ENCODE data around the gene GIPC3. TPM values are rescaled to one million over a fixed set of nuclear protein-coding genes. Genes with fewer than 3 reads are reported as not detected.

Gene GIPC3
- total and polyA plus RNA-seq, 2 experiments from 2014 or later = 0.48 to 0.59 TPM

DNA sequence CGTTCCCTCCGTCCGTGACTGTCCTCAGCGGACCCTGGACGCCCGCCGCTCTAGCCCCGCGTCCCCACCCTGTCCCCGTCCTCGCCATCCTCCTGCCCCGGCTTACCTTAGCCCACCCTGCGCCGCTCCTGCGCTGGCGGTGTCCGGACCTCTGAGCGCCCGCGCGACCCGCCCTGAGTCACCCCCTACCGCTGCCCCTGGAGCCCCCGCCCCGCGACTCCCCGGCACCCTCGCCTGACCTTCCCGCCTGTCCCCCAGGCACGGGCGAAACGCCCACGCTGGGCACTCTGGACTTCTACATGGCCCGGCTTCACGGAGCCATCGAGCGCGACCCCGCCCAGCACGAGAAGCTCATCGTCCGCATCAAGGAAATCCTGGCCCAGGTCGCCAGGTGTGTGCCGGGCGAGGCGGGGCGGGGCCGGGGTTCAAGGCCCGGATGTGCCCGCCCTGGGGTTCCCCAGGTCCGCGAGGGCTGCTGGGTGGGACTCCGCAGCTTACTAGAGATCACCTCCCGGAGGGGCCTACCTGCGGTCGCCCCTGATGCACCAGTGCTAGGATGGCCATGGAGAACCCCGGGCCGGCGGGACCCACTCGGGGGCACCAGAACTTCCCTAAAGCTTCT, 7.4 kb upstream of the GIPC3 start:
- DNase-seq (ENCODE audit: low spot score) = peak; percentile 88
- peaks cover 9% of the 10 kb centered on the region for H3K4me1 Mint-ChIP-seq
- Histone ChIP-seq H3K36me3 (ENCODE audit: insufficient read depth) (no peaks in the 10 kb centered on the region), H3K4me3 (peak overlapping the region; percentile 59), H3F3A (replicated peaks; ENCODE audit: low read depth) (peaks cover 11% of the 10 kb centered on the region), H3K4me2 (peak overlapping the region; percentile 80), H3K4me1 (ENCODE audit: insufficient read depth) (peaks cover 12% of the 10 kb centered on the region), H3K9me2 (ENCODE audit: insufficient read depth) (no peaks in the 10 kb centered on the region), H3K79me2 (replicated peaks; ENCODE audit: insufficient read depth) (no peaks in the 10 kb centered on the region), H3K27me3 (ENCODE audit: insufficient read depth) (peaks cover 13% of the 10 kb centered on the region; the same call in 1 of the 2 replicates), H2AFZ (no peak overlapping the region), H3K27ac (ENCODE audit: low read depth) (no peak overlapping the region), H4K20me1 (replicated peaks; ENCODE audit: insufficient read depth) (peaks cover 6% of the 10 kb centered on the region; the same call in 1 of the 2 replicates)
- peak overlapping the region; percentile 79 for H3K4me3 Mint-ChIP-seq
- peaks cover 9% of the 10 kb centered on the region for H3K36me3 Mint-ChIP-seq (ENCODE audit: low read depth)
- peaks cover 36% of the 10 kb centered on the region for H3K27me3 Mint-ChIP-seq (ENCODE audit: insufficient read depth, low read depth, poor library complexity)
- peak; percentile 55 for ATAC-seq
- H3K27ac Mint-ChIP-seq = no peak overlapping the region
- H3K9me3 Mint-ChIP-seq = no peaks in the 10 kb centered on the region
- TF ChIP-seq POLR2AphosphoS5 (IDR thresholded peaks at IDR 0.05; ENCODE audit: low read depth) = peak; percentile 68
- TF ChIP-seq EZH2phosphoT487 (IDR thresholded peaks at IDR 0.05; ENCODE audit: unreplicated experiment) = no peak
- no peak for TF ChIP-seq REST (IDR thresholded peaks at IDR 0.05; ENCODE audit: unreplicated experiment)
- no peak for TF ChIP-seq ETS1 (IDR thresholded peaks at IDR 0.05)
- TF ChIP-seq ZNF114 (CRISPR knock-in tag; IDR thresholded peaks at IDR 0.05) = no peak
- no peak for TF ChIP-seq ZNF331 (CRISPR knock-in tag; IDR thresholded peaks at IDR 0.05; ENCODE audit: low read depth)
- no peak for TF ChIP-seq STAT1 (IDR thresholded peaks at IDR 0.05; ENCODE audit: unreplicated experiment)

DNA sequence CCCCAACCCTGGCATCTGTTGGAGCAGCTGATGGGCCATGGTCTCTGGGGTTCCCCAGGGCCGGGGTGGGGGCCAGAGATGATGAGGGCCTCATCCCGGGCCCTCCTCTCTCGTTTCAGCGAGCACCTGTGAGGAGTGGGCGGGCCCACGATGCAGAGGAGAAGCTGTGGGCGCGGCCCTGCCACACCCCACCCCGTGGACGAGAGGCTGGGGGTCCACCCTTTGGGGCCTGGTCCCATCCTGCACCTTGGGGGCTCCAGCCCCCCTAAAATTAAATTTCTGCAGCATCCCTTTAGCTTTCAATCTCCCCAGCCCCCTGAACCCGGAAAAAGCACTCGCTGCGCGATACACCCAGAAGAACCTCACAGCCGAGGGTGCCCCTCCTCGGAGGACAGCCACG, 6.9 kb upstream of the GIPC3 start:
- no peaks in the 10 kb centered on the region for H3K36me3 ChIP-seq (ENCODE audit: insufficient read depth)
- H3K79me2 ChIP-seq (replicated peaks; ENCODE audit: insufficient read depth) = no peaks in the 10 kb centered on the region
- peaks cover 6% of the 10 kb centered on the region; the same call in 1 of the 2 replicates for H4K20me1 ChIP-seq (replicated peaks; ENCODE audit: insufficient read depth)
- no peak overlapping the region for H3K27ac Mint-ChIP-seq
- H3K9me3 Mint-ChIP-seq = no peaks in the 10 kb centered on the region
- peaks cover 9% of the 10 kb centered on the region for H3K36me3 Mint-ChIP-seq (ENCODE audit: low read depth)
- H3K27me3 ChIP-seq (ENCODE audit: insufficient read depth) = peaks cover 16% of the 10 kb centered on the region; the same call in 1 of the 2 replicates
- ATAC-seq (peak; percentile 1; the same call in 2 of the 3 replicates), DNase-seq (ENCODE audit: low spot score) (no peak)
- peaks cover 39% of the 10 kb centered on the region for H3K27me3 Mint-ChIP-seq (ENCODE audit: insufficient read depth, low read depth, poor library complexity)
- no peak overlapping the region for H2AFZ ChIP-seq
- peak overlapping the region; percentile 80 for H3K4me2 ChIP-seq
- peak overlapping the region; percentile 79 for H3K4me3 Mint-ChIP-seq
- H3K27ac ChIP-seq (ENCODE audit: low read depth) = no peak overlapping the region
- H3K9me2 ChIP-seq (ENCODE audit: insufficient read depth) = no peaks in the 10 kb centered on the region
- peaks cover 12% of the 10 kb centered on the region for H3K4me1 ChIP-seq (ENCODE audit: insufficient read depth)
- H3F3A ChIP-seq (replicated peaks; ENCODE audit: low read depth) = peaks cover 11% of the 10 kb centered on the region
- peak overlapping the region; percentile 59 for H3K4me3 ChIP-seq
- H3K4me1 Mint-ChIP-seq = peaks cover 9% of the 10 kb centered on the region
- TF ChIP-seq POLR2AphosphoS5 (IDR thresholded peaks at IDR 0.05; ENCODE audit: low read depth) = no peak
- no peak for TF ChIP-seq NANOG (IDR thresholded peaks at IDR 0.05; ENCODE audit: borderline replicate concordance)
- no peak for TF ChIP-seq REST (IDR thresholded peaks at IDR 0.05; ENCODE audit: unreplicated experiment)
- TF ChIP-seq EZH2 (IDR thresholded peaks at IDR 0.05; ENCODE audit: low read depth, unreplicated experiment) = no peak
- no peak for TF ChIP-seq ZNF114 (CRISPR knock-in tag; IDR thresholded peaks at IDR 0.05)
- TF ChIP-seq ZNF331 (CRISPR knock-in tag; IDR thresholded peaks at IDR 0.05; ENCODE audit: low read depth) = no peak
